Thoracic aorta (tissue), 2 donors: Measurements from ENCODE around the gene VPS4A. TPM values are rescaled to one million over a fixed set of nuclear protein-coding genes. Genes with fewer than 3 reads are reported as not detected.

Experiments
- ATAC-seq: fragments of 150-250 bp; one replicate; pipeline ENCODE4 v1.8.0; 2017; ENCODE audit warnings: low read depth; ENCODE audit not compliant: insufficient number of reproducible peaks, low FRiP score
- DNase-seq: peaks from one replicate; pipeline ENCODE4 v3.0.0-alpha.2; 2020; ENCODE audit warnings: low spot score
- H3K27ac ChIP-seq, 2 donors: fragments of 200-600 bp; sonication (generic); 1 replicate in 1 of 2; 2 replicates in 1 of 2; pipeline ENCODE4 v1.5.1; 2016; ENCODE audit warnings: mild to moderate bottlenecking in 2 of 2, moderate library complexity in 2 of 2
- H3K27me3 ChIP-seq: fragments of 200-600 bp; sonication (generic); replicated peaks from 2 replicates; pipeline ENCODE4 v1.6.0; 2016; ENCODE audit warnings: mild to moderate bottlenecking; ENCODE audit not compliant: insufficient read depth
- H3K36me3 ChIP-seq: fragments of 200-600 bp; sonication (generic); one replicate; pipeline ENCODE4 v1.5.1; 2016
- H3K4me1 ChIP-seq, 2 donors: fragments of 200-600 bp; sonication (generic); 1 replicate in 1 of 2; 2 replicates in 1 of 2; pipeline versions ENCODE4 v1.5.1 to v1.6.0; 2016; ENCODE audit warnings: low read depth in 2 of 2, mild to moderate bottlenecking in 1 of 2; ENCODE audit not compliant: control insufficient read depth in 1 of 2
- H3K4me3 ChIP-seq: fragments of 200-600 bp; sonication (generic); 2 replicates; pipeline ENCODE4 v1.5.1; 2016; ENCODE audit warnings: mild to moderate bottlenecking
- H3K9me3 ChIP-seq: fragments of 200-600 bp; sonication (generic); 2 replicates; pipeline ENCODE4 v1.5.1; 2016
- CTCF ChIP-seq: fragments of 200-600 bp; sonication (generic); IDR thresholded peaks from one replicate; pipeline ENCODE4 v1.5.1; 2019; ENCODE audit warnings: antibody characterized with exemption
- total RNA-seq, 2 donors: library from RNA; depleted of rRNA; stranded (reverse); fragments of >200 nt; gene quantifications; one replicate each; pipeline versions ENCODE4 v1.1.0 to v1.2.3, GENCODE V29; 2016

Gene VPS4A
- total RNA-seq, 2 donors from 2014 or later: 26.3 to 38.5 TPM

DNA sequence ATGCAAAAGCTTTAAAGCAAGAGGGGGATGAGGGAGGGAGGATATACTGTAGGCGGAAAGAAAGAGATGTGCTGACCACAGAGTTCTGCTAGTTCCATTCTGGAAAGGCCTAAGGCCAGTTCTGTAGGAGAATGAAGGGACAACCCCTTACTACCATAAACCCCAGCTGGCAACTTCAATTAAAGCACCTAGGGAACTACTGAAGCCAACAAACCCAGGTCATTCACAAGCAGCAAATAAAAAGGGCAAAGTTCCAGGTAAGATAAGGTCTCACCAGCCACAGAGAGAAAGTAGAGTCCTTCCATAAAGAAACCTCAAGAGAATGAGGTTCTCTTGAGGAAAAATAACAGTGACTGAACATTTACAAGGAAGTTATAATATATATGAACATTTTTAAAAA is 61.9 kb downstream of the VPS4A start:
- H3K27ac ChIP-seq: no peak overlapping the region
- H3K4me3 ChIP-seq: no peak overlapping the region
- H3K4me1 ChIP-seq: no peaks in the 10 kb centered on the region
- H3K36me3 ChIP-seq: peaks cover 38% of the 10 kb centered on the region
- no peak for TF ChIP-seq CTCF
- no peak for DNase-seq
- no peaks in the 10 kb centered on the region for H3K9me3 ChIP-seq
- no peak for ATAC-seq
- no peaks in the 10 kb centered on the region for H3K27me3 ChIP-seq

Other genes starting within 250 kb of the VPS4A start
- 1 to 10 TPM; 1.8 to 2.7 TPM for gene HAS3, start 205.7 kb upstream of the VPS4A start, total RNA-seq
- gene CHTF8, start 178.8 kb upstream of the VPS4A start, total RNA-seq: 10 to 100 TPM; 63.7 to 99.5 TPM
- gene UTP4, start 178.7 kb upstream of the VPS4A start, total RNA-seq: 10 to 100 TPM; 44.5 to 59.7 TPM
- gene SNTB2, start 124.2 kb upstream of the VPS4A start, total RNA-seq: 10 to 100 TPM; 39.4 to 65.5 TPM
- gene PDF, start 19.2 kb downstream of the VPS4A start, total RNA-seq: 10 to 100 TPM; 24.3 to 25.6 TPM
- gene COG8, start 28.2 kb downstream of the VPS4A start, total RNA-seq: 10 to 100 TPM; 39.4 to 51.0 TPM
- 10 to 100 TPM; 11.0 to 33.4 TPM for gene NIP7, start 28.4 kb downstream of the VPS4A start, total RNA-seq
- gene TMED6, start 40.4 kb downstream of the VPS4A start, total RNA-seq: 1 to 10 TPM in 1 of 2 donors, not detected in 1; 1.5 TPM
- 10 to 100 TPM; 33.4 to 47.4 TPM for gene TERF2, start 74.7 kb downstream of the VPS4A start, total RNA-seq
- gene CYB5B, start 113.3 kb downstream of the VPS4A start, total RNA-seq: 10 to 100 TPM; 12.0 to 54.5 TPM